PC-9 (cell line): ENCODE results near the gene LRRC39. TPM values are rescaled to one million over a fixed set of nuclear protein-coding genes. Genes with fewer than 3 reads are reported as not detected.

Experiments used
- BruUV-seq: library from RNA; stranded (reverse); fragments of 400-500 nt; replicated peaks from 2 replicates; lab custom pipeline; 2021; lab: Mats Ljungman, UMichigan
- CTCF ChIA-PET: fragments of 300-600 bp; sonication (Branson Sonifier 250); formaldehyde crosslinking; loops from one replicate; lab custom pipeline; 2022; ENCODE audit warnings: antibody characterized with exemption; lab: Charles Lee
- POLR2A ChIA-PET: fragments of 300-600 bp; sonication (Branson Sonifier 250); formaldehyde crosslinking; loops from one replicate; lab custom pipeline; 2022; ENCODE audit warnings: antibody characterized with exemption; ENCODE audit not compliant: unreplicated experiment; lab: Charles Lee
- DNase-seq, 2 experiments: peaks; one replicate each; pipeline versions ENCODE4 v3.0.0 to v3.0.0-alpha.2; 2015 to 2022; ENCODE audit warnings: mixed read lengths in 1 of 2
- H2AFZ ChIP-seq: fragments of 200-600 bp; sonication (generic); 2 replicates; pipeline ENCODE4 v1.8.1; 2017; ENCODE audit warnings: antibody characterized with exemption
- H3F3A ChIP-seq: fragments of 200-600 bp; sonication (generic); 2 replicates; pipeline ENCODE4 v1.8.1; 2017; ENCODE audit warnings: antibody characterized with exemption, mild to moderate bottlenecking, low read depth; ENCODE audit not compliant: insufficient read depth
- H3K27ac ChIP-seq: fragments of 200-600 bp; sonication (generic); 2 replicates; pipeline ENCODE4 v1.6.1; 2016; ENCODE audit warnings: mixed run types
- H3K27me3 ChIP-seq: fragments of 200-600 bp; sonication (generic); 2 replicates; pipeline ENCODE4 v1.6.1; 2016; ENCODE audit warnings: low read depth, mixed run types; ENCODE audit not compliant: insufficient read depth
- H3K36me3 ChIP-seq: fragments of 200-600 bp; sonication (generic); 2 replicates; pipeline ENCODE4 v1.6.1; 2016; ENCODE audit warnings: low read depth, mixed run types
- H3K4me1 ChIP-seq: fragments of 200-600 bp; sonication (generic); replicated peaks from 2 replicates; pipeline ENCODE4 v1.6.1; 2016; ENCODE audit warnings: mixed run types; ENCODE audit not compliant: insufficient read depth
- H3K4me2 ChIP-seq: fragments of 200-600 bp; sonication (generic); 2 replicates; pipeline ENCODE4 v1.6.1; 2017; ENCODE audit warnings: mixed run types
- H3K4me3 ChIP-seq: fragments of 200-600 bp; sonication (generic); 2 replicates; pipeline ENCODE4 v1.6.1; 2016; ENCODE audit warnings: mixed run types
- H3K79me2 ChIP-seq: fragments of 200-600 bp; sonication (generic); 2 replicates; pipeline ENCODE4 v1.6.1; 2017; ENCODE audit warnings: low read depth, mixed run types
- H3K9me2 ChIP-seq: fragments of 200-600 bp; sonication (generic); 2 replicates; pipeline ENCODE4 v1.8.1; 2017; ENCODE audit warnings: mild to moderate bottlenecking; ENCODE audit not compliant: insufficient read depth
- H3K9me3 ChIP-seq: fragments of 200-600 bp; sonication (generic); 2 replicates; pipeline ENCODE4 v1.8.1; 2016; ENCODE audit warnings: low read depth; ENCODE audit not compliant: insufficient read depth
- H4K20me1 ChIP-seq: fragments of 200-600 bp; sonication (generic); 2 replicates; pipeline ENCODE4 v1.8.1; 2017; ENCODE audit not compliant: insufficient read depth
- CTCF ChIP-seq: fragments of 200-600 bp; sonication (generic); conservative IDR thresholded peaks from 2 replicates; pipeline ENCODE4 v1.6.1; 2017; ENCODE audit warnings: mixed run types, antibody characterized with exemption, mild to moderate bottlenecking, moderate library complexity
- EZH2 ChIP-seq: fragments of 200-600 bp; sonication (generic); IDR thresholded peaks from 2 replicates; pipeline ENCODE4 v1.8.0; 2017; ENCODE audit warnings: antibody characterized with exemption, low read depth
- intact Hi-C: fragments of 100-400 bp; cut with micrococcal nuclease; formaldehyde crosslinking; loops from one replicate; pipeline ENCODE4 v1.10.0; 2022; ENCODE audit not compliant: unreplicated experiment
- total RNA-seq: library from RNA; stranded (reverse); gene quantifications from 2 replicates; pipeline ENCODE4 v1.2.3, GENCODE V29; 2021

LRRC39 gene
- total RNA-seq, 1 experiment from 2014 or later: 0.85 TPM

GRCh38 chr1:100162881-100163280 is 15.2 kb downstream of the LRRC39 start:
- H3K4me1 ChIP-seq: no peaks in the 10 kb centered on the region
- H3K79me2 ChIP-seq: no peaks in the 10 kb centered on the region
- no peak overlapping the region for H3K4me3 ChIP-seq
- no TSS peak for BruUV-seq
- ChIA-PET CTCF (no interaction called here), POLR2A (interaction anchor here (0.6 kb wide), 1 partner anchor 374 kb away, joined by 3 read pairs; no protein-coding TSS in a partner anchor)
- no peaks in the 10 kb centered on the region for H3K9me3 ChIP-seq
- H3K27me3 ChIP-seq: no peaks in the 10 kb centered on the region
- H2AFZ ChIP-seq: no peak overlapping the region
- no peak overlapping the region for H3K27ac ChIP-seq
- no peaks in the 10 kb centered on the region for H4K20me1 ChIP-seq
- DNase-seq: no peak
- H3K9me2 ChIP-seq: no peaks in the 10 kb centered on the region
- intact Hi-C loops: no loop called here
- H3K4me2 ChIP-seq: no peak overlapping the region
- H3F3A ChIP-seq: no peaks in the 10 kb centered on the region
- H3K36me3 ChIP-seq: no peaks in the 10 kb centered on the region
- TF ChIP-seq EZH2 (no peak), CTCF (no peak)

- no peak overlapping the region for H3K27ac ChIP-seq
- H3F3A ChIP-seq: no peaks in the 10 kb centered on the region
- H3K9me3 ChIP-seq: no peaks in the 10 kb centered on the region
- intact Hi-C loops: no loop called here
- ChIA-PET POLR2A (interaction anchor here (0.6 kb wide), 1 partner anchor 253 kb away, joined by 5 read pairs; no protein-coding TSS in a partner anchor), CTCF (no interaction called here)
- DNase-seq: no peak
- no TSS peak for BruUV-seq
- H2AFZ ChIP-seq: no peak overlapping the region
- H3K79me2 ChIP-seq: no peaks in the 10 kb centered on the region
- H3K36me3 ChIP-seq: peaks cover 7% of the 10 kb centered on the region
- no peaks in the 10 kb centered on the region for H3K9me2 ChIP-seq
- no peak overlapping the region for H3K4me3 ChIP-seq
- TF ChIP-seq EZH2 (no peak), CTCF (no peak)
- H3K4me2 ChIP-seq: no peak overlapping the region
- no peaks in the 10 kb centered on the region for H3K4me1 ChIP-seq
- H4K20me1 ChIP-seq: peaks cover 3% of the 10 kb centered on the region; the same call in 1 of the 2 replicates
- no peaks in the 10 kb centered on the region for H3K27me3 ChIP-seq
Measured at GRCh38 chr1:100152271-100152670, 25.8 kb downstream of the LRRC39 start.

- POLR2A ChIA-PET: interaction anchor here (0.6 kb wide), 1 partner anchor 254 kb away, joined by 5 read pairs; no protein-coding TSS in a partner anchor
Measured at GRCh38 chr1:100151679-100152078, 26.4 kb downstream of the LRRC39 start.

More at GRCh38 chr1:100151679-100152078, 26.4 kb downstream of the LRRC39 start:
- Histone ChIP-seq H3F3A (no peaks in the 10 kb centered on the region), H3K27ac (no peak overlapping the region), H3K79me2 (no peaks in the 10 kb centered on the region), H4K20me1 (peaks cover 3% of the 10 kb centered on the region; the same call in 1 of the 2 replicates), H3K4me1 (no peaks in the 10 kb centered on the region), H3K9me2 (no peaks in the 10 kb centered on the region), H3K27me3 (no peaks in the 10 kb centered on the region), H3K36me3 (peaks cover 9% of the 10 kb centered on the region), H3K9me3 (no peaks in the 10 kb centered on the region), H2AFZ (no peak overlapping the region), H3K4me3 (no peak overlapping the region), H3K4me2 (no peak overlapping the region)
- DNase-seq: no peak
- intact Hi-C loops: no loop called here
- TF ChIP-seq EZH2 (no peak), CTCF (no peak)
- CTCF ChIA-PET: no interaction called here
- BruUV-seq: no TSS peak
